HepG2 (cell line): Measurements from ENCODE around the gene USP9X. TPM values are rescaled to one million over a fixed set of nuclear protein-coding genes. Genes with fewer than 3 reads are reported as not detected.

ENCODE experiments used
- CBX2 ChIP-seq, 2 experiments: fragments of 200-600 bp in 1 of 2; sonication (generic); formaldehyde crosslinking in 1 of 2; IDR thresholded peaks; 2 replicates each; pipeline versions ENCODE4 v1.7.0 to v1.8.1; 2018 to 2022; ENCODE audit warnings: low read depth in 2 of 2, low read length in 1 of 2, mild to moderate bottlenecking in 1 of 2, missing genetic modification reagents in 1 of 2
- CREB1 ChIP-seq, 2 experiments: fragments of 450-650 bp in 1 of 2; IDR thresholded peaks; 2 replicates each; pipeline ENCODE4 v1.6.1; 2016 to 2017; ENCODE audit warnings: control low read depth in 1 of 2, mild to moderate bottlenecking in 1 of 2, missing compliant biosample characterization in 1 of 2, missing genetic modification characterization in 1 of 2
- DMAP1 ChIP-seq: IDR thresholded peaks from 2 replicates; pipeline ENCODE4 v1.6.1; 2016
- ELF3 ChIP-seq: IDR thresholded peaks from 2 replicates; pipeline ENCODE4 v1.6.1; 2016; ENCODE audit warnings: missing genetic modification reagents, missing compliant biosample characterization
- HMGA1 ChIP-seq: sonication (generic); formaldehyde crosslinking; conservative IDR thresholded peaks from 2 replicates; pipeline ENCODE4 v1.4.0; 2020; ENCODE audit warnings: missing genetic modification reagents
- HOXD1 ChIP-seq: sonication (generic); formaldehyde crosslinking; IDR thresholded peaks from 2 replicates; pipeline ENCODE4 v1.5.0; 2020; ENCODE audit warnings: missing genetic modification reagents
- IKZF4 ChIP-seq: sonication (generic); formaldehyde crosslinking; IDR thresholded peaks from 2 replicates; pipeline ENCODE4 v1.5.1; 2020; ENCODE audit warnings: borderline replicate concordance, mild to moderate bottlenecking, low read depth, missing genetic modification reagents; ENCODE audit errors: not compliant biosample characterization
- KLF12 ChIP-seq: sonication (generic); formaldehyde crosslinking; IDR thresholded peaks from 2 replicates; pipeline ENCODE4 v1.4.0; 2020; ENCODE audit warnings: missing genetic modification reagents, borderline replicate concordance
- KLF13 ChIP-seq: sonication (generic); formaldehyde crosslinking; IDR thresholded peaks from 2 replicates; pipeline ENCODE4 v1.4.0; 2020; ENCODE audit warnings: mild to moderate bottlenecking, missing genetic modification reagents
- MXI1 ChIP-seq: IDR thresholded peaks from 3 replicates; pipeline ENCODE4 v1.6.1; 2012; ENCODE audit warnings: low read depth, low read length, inconsistent platforms, borderline replicate concordance
- MYC ChIP-seq: sonication (generic); formaldehyde crosslinking; IDR thresholded peaks from 2 replicates; pipeline ENCODE4 v1.9.0; 2021; ENCODE audit warnings: missing genetic modification reagents, borderline replicate concordance
- NPAS2 ChIP-seq: sonication (generic); formaldehyde crosslinking; IDR thresholded peaks from 2 replicates; pipeline ENCODE4 v1.8.0; 2022; ENCODE audit warnings: mild to moderate bottlenecking, missing genetic modification reagents, borderline replicate concordance
- PHB2 ChIP-seq: fragments of 450-650 bp; IDR thresholded peaks from 2 replicates; pipeline ENCODE4 v1.6.1; 2018; ENCODE audit not compliant: partially characterized antibody
- PLSCR1 ChIP-seq: sonication (generic); formaldehyde crosslinking; IDR thresholded peaks from 2 replicates; pipeline ENCODE4 v1.5.0; 2020; ENCODE audit warnings: missing genetic modification reagents, mild to moderate bottlenecking, borderline replicate concordance
- POLR2AphosphoS5 ChIP-seq: IDR thresholded peaks from 2 replicates; pipeline ENCODE4 v1.6.1; 2012; ENCODE audit warnings: low read depth, low read length
- REXO4 ChIP-seq: sonication (generic); formaldehyde crosslinking; IDR thresholded peaks from 2 replicates; pipeline ENCODE4 v1.8.0; 2022; ENCODE audit warnings: missing genetic modification reagents, mild to moderate bottlenecking, borderline replicate concordance
- SMYD3 ChIP-seq: sonication (generic); formaldehyde crosslinking; IDR thresholded peaks from 2 replicates; pipeline ENCODE4 v1.8.1; 2023; ENCODE audit warnings: mild to moderate bottlenecking, missing genetic modification reagents
- ZBTB44 ChIP-seq: sonication (generic); formaldehyde crosslinking; IDR thresholded peaks from 2 replicates; pipeline ENCODE4 v1.4.0; 2020; ENCODE audit warnings: missing genetic modification reagents
- ZNF24 ChIP-seq: fragments of 450-650 bp; IDR thresholded peaks from 2 replicates; pipeline ENCODE4 v1.6.1; 2017; ENCODE audit warnings: antibody characterized with exemption, mild to moderate bottlenecking
- ZNF616 ChIP-seq: sonication (generic); formaldehyde crosslinking; IDR thresholded peaks from 2 replicates; pipeline ENCODE4 v1.5.0; 2020; ENCODE audit warnings: low read depth, mild to moderate bottlenecking, missing genetic modification reagents
- ZNF800 ChIP-seq: sonication (generic); formaldehyde crosslinking; IDR thresholded peaks from 2 replicates; pipeline ENCODE4 v1.4.0; 2020; ENCODE audit warnings: missing genetic modification reagents
- ZSCAN5A ChIP-seq: sonication (generic); formaldehyde crosslinking; IDR thresholded peaks from 2 replicates; pipeline ENCODE4 v1.8.0; 2022; ENCODE audit warnings: mild to moderate bottlenecking, missing genetic modification reagents, borderline replicate concordance
- polyA plus RNA-seq, 8 experiments: library from polyadenylated mRNA; depleted of rRNA in 3 of 8; stranded (reverse) in 7 of 8; unstranded in 1 of 8; fragments of >200 nt; fragmentation: Illumina TruSeq in 4 of 8; extraction: Trizol in 4 of 8; gene quantifications; 2 replicates each; pipeline versions ENCODE4 v1.2.1 to v1.2.3, GENCODE V29; 2011 to 2016; ENCODE audit warnings: low read depth in 4 of 8, missing spikeins in 1 of 8, mixed read lengths in 1 of 8; ENCODE audit not compliant: insufficient read depth in 1 of 8
- total RNA-seq, 5 experiments: library from RNA; depleted of rRNA; stranded (reverse); fragments of >200 nt; fragmentation: Illumina TruSeq; extraction: Trizol; gene quantifications; 2 replicates each; pipeline ENCODE4 v1.2.3, GENCODE V29; 2016; ENCODE audit warnings: low read depth in 1 of 5

The USP9X gene
- total and polyA plus RNA-seq, 2 of the 13 experiments (the other 11 are each of a cell fraction or from before 2014, with no cell fraction given), result 22.2 to 40.5 TPM

- TF ChIP-seq HMGA1 (CRISPR knock-in tag) (no peak), NPAS2 (no peak), ZNF24 (peak; percentile 60; the same call in 1 of the 2 replicates), POLR2AphosphoS5 (peak; percentile 42; the same call in 1 of the 2 replicates), CREB1 (IDR thresholded peaks at IDR 0.05) (peak; percentile 45; the same call in 1 of the 2 replicates), CREB1 (CRISPR knock-in tag; IDR thresholded peaks at IDR 0.05) (no peak), CBX2 (IDR thresholded peaks at IDR 0.05; ENCODE audit: low read depth, low read length) (no peak), CBX2 (CRISPR knock-in tag; IDR thresholded peaks at IDR 0.05; ENCODE audit: low read depth) (no peak), KLF12 (CRISPR knock-in tag) (no peak), IKZF4 (CRISPR knock-in tag) (no peak), REXO4 (CRISPR knock-in tag) (no peak), MYC (CRISPR knock-in tag) (0 out of 2 replicates have a peak, but pooled peaks have one; percentile 36), PLSCR1 (no peak), HOXD1 (no peak), ZNF800 (CRISPR knock-in tag) (no peak), SMYD3 (CRISPR knock-in tag) (no peak), ELF3 (CRISPR knock-in tag) (0 out of 2 replicates have a peak, but pooled peaks have one; percentile 15), ZSCAN5A (CRISPR knock-in tag) (no peak), ZNF616 (CRISPR knock-in tag) (no peak), KLF13 (CRISPR knock-in tag) (no peak), MXI1 (no peak; the same call in 2 of the 3 replicates), PHB2 (no peak), ZBTB44 (no peak), DMAP1 (CRISPR knock-in tag) (peak; percentile 43; the same call in 1 of the 2 replicates)
These were observed 37.2 kb upstream of the USP9X start (continued) for GRCh38 chrX:41047878-41048534.
